ENCODE results near the gene TSPYL2. TPM values are rescaled to one million over a fixed set of nuclear protein-coding genes. Genes with fewer than 3 reads are reported as not detected.

Gene TSPYL2
- total and polyA plus RNA-seq, 2 donors (not counting 1 experiment from before 2014, with no cell fraction given), result 101 to 126 TPM

DNA sequence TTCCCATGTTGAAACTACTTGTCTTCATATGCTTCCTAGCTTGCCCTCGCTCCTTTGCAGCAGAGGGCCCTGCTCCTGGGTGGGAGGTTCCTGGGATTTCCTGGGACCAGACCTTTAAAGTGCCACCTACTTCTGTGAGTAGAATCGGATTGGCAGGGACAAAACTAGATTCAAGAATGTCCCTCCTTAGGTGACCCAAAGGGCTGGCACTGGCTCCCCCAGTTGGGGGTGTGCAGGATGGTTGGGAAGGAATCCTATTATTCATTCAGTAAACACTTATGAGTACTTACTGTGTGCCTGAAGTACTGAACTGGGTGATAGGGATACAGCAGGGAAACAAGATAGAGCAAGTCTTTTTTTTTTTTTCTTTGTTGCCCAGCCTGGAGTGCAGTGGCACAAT is 9.2 kb downstream of the TSPYL2 start:
- intact Hi-C loops (cut with micrococcal nuclease), result loop anchor here (10.0 kb wide), 1 partner anchor 953 kb away; the partner anchor contains the start of gene PHF8
- Histone ChIP-seq H3K27me3 (replicated peaks in 1 of 4; ENCODE audit: control extremely low read depth in 1 of 4, control insufficient read depth in 3 of 4, insufficient read depth in 4 of 4, low read length in 3 of 4) (no peaks in the 10 kb centered on the region), H3K9ac (ENCODE audit: low read length) (no peak overlapping the region), H4K20me1 (ENCODE audit: control insufficient read depth, insufficient read depth, low read length, poor library complexity, severe bottlenecking) (no peaks in the 10 kb centered on the region), H3K4me3 (ENCODE audit: control extremely low read depth in 1 of 5, extremely low read depth in 1 of 5, insufficient read depth in 1 of 5, low read depth in 2 of 5, low read length in 4 of 5) (no peak overlapping the region), H3K4me2 (replicated peaks; ENCODE audit: low read depth, low read length, poor library complexity, severe bottlenecking) (no peak overlapping the region), H3K79me2 (ENCODE audit: control insufficient read depth, insufficient read depth, low read length) (peaks cover 6% of the 10 kb centered on the region), H2AFZ (ENCODE audit: insufficient read depth, low read depth, low read length, poor library complexity, severe bottlenecking) (no peak overlapping the region), H3K27ac (ENCODE audit: low read length in 2 of 2) (no peak overlapping the region), H3K9me3 (ENCODE audit: control extremely low read depth in 1 of 3, control insufficient read depth in 2 of 3, insufficient read depth in 1 of 3, low read length in 2 of 3) (no peaks in the 10 kb centered on the region), H3K36me3 (replicated peaks in 1 of 2; ENCODE audit: control extremely low read depth in 1 of 2, control insufficient read depth in 1 of 2, extremely low read depth in 1 of 2, insufficient read depth in 2 of 2, low read length in 1 of 2) (peaks cover 0 to 9% of the 10 kb centered on the region in 2 experiments), H3K4me1 (ENCODE audit: control insufficient read depth in 2 of 2, insufficient read depth in 2 of 2, low read length in 2 of 2) (peaks cover 6 to 23% of the 10 kb centered on the region in 2 donors)
- peaks cover 30% of the 10 kb centered on the region for H3K4me1 Mint-ChIP-seq
- H3K4me3 Mint-ChIP-seq, result no peak overlapping the region
- H3K27ac Mint-ChIP-seq, result no peak overlapping the region
- no peaks in the 10 kb centered on the region for H3K27me3 Mint-ChIP-seq
- ATAC-seq (ENCODE audit: low read depth) (no peak), DNase-seq (no peak)
- ChIA-PET CTCF (interaction anchor here (5.8 kb wide), 1 partner anchor 20 kb away, joined by 39 read pairs; no protein-coding TSS in a partner anchor), POLR2A (no interaction called here)
- no peaks in the 10 kb centered on the region for H3K9me3 Mint-ChIP-seq (ENCODE audit: insufficient read depth)
- WGBS (ENCODE audit: insufficient coverage), result 100% methylated on average over 1 of the region's 2 CpGs
- no peak for TF ChIP-seq CTCF (IDR thresholded peaks at IDR 0.05)
- TF ChIP-seq EZH2 (IDR thresholded peaks at IDR 0.05; ENCODE audit: borderline replicate concordance, insufficient read depth, low read depth, low read length, poor library complexity, severe bottlenecking), result no peak

GRCh38 chrX:53093177-53093655 is 11.0 kb downstream of the TSPYL2 start:
- intact Hi-C loops (cut with micrococcal nuclease), result loop anchor here (1.0 to 10.0 kb wide), 4 partner anchors 11 to 952 kb away; partner anchors contain the start of genes PHF8 and TSPYL2
- peak overlapping the region; percentile 86 for H2AFZ ChIP-seq (ENCODE audit: insufficient read depth, low read depth, low read length, poor library complexity, severe bottlenecking)
- peaks cover 6% of the 10 kb centered on the region for H3K79me2 ChIP-seq (ENCODE audit: control insufficient read depth, insufficient read depth, low read length)
- peak overlapping the region; percentile 91 for H3K4me3 Mint-ChIP-seq
- H4K20me1 ChIP-seq (ENCODE audit: control insufficient read depth, insufficient read depth, low read length, poor library complexity, severe bottlenecking), result no peaks in the 10 kb centered on the region
- no peaks in the 10 kb centered on the region for H3K9me3 Mint-ChIP-seq (ENCODE audit: insufficient read depth)
- no peaks in the 10 kb centered on the region for H3K27me3 Mint-ChIP-seq
- H3K27ac ChIP-seq (ENCODE audit: low read length in 2 of 2), result peak overlapping the region; percentile 43 to 49
- POLR2A ChIA-PET, result interaction anchor here (1.0 kb wide), 1 partner anchor 11 kb away, joined by 3 read pairs; the partner anchor contains the start of gene TSPYL2
- H3K9ac ChIP-seq (ENCODE audit: low read length), result peak overlapping the region; percentile 66
- CTCF ChIA-PET, result no interaction called here
- peak overlapping the region; percentile 51 to 72 (median 68) for H3K4me3 ChIP-seq (ENCODE audit: control extremely low read depth in 1 of 5, extremely low read depth in 1 of 5, insufficient read depth in 1 of 5, low read depth in 2 of 5, low read length in 4 of 5)
- peaks cover 6 to 20% of the 10 kb centered on the region in 2 donors for H3K4me1 ChIP-seq (ENCODE audit: control insufficient read depth in 2 of 2, insufficient read depth in 2 of 2, low read length in 2 of 2)
- peak; percentile 77 for DNase-seq
- H3K36me3 ChIP-seq (replicated peaks in 1 of 2; ENCODE audit: control extremely low read depth in 1 of 2, control insufficient read depth in 1 of 2, extremely low read depth in 1 of 2, insufficient read depth in 2 of 2, low read length in 1 of 2), result no peaks in the 10 kb centered on the region
- ATAC-seq (ENCODE audit: low read depth), result peak; percentile 48
- no CpG with 5 or more reads among the region's 16 CpGs for WGBS (ENCODE audit: insufficient coverage)
- TF ChIP-seq CTCF (IDR thresholded peaks at IDR 0.05) (peak; percentile 51), EZH2 (IDR thresholded peaks at IDR 0.05; ENCODE audit: borderline replicate concordance, insufficient read depth, low read depth, low read length, poor library complexity, severe bottlenecking) (no peak)
- H3K4me2 ChIP-seq (replicated peaks; ENCODE audit: low read depth, low read length, poor library complexity, severe bottlenecking), result peak overlapping the region; percentile 79
- H3K27me3 ChIP-seq (replicated peaks in 1 of 4; ENCODE audit: control extremely low read depth in 1 of 4, control insufficient read depth in 3 of 4, insufficient read depth in 4 of 4, low read length in 3 of 4), result no peaks in the 10 kb centered on the region
- peak overlapping the region; percentile 91 for H3K27ac Mint-ChIP-seq
- no peaks in the 10 kb centered on the region for H3K9me3 ChIP-seq (ENCODE audit: control extremely low read depth in 1 of 3, control insufficient read depth in 2 of 3, insufficient read depth in 1 of 3, low read length in 2 of 3)
- peaks cover 23% of the 10 kb centered on the region for H3K4me1 Mint-ChIP-seq
